HAP-1 (cell line): ENCODE results near the gene ARSJ.

Experiments used
- DNase-seq, 2 experiments: peaks; one replicate each; pipeline ENCODE4 v3.0.0-alpha.2; 2016 to 2020; ENCODE audit warnings: low spot score in 2 of 2
- H3K27me3 ChIP-seq: fragments of 250-450 bp; sonication (Bioruptor Pico); 2 replicates; pipeline ENCODE4 v1.5.1; 2020; ENCODE audit warnings: low read depth, mild to moderate bottlenecking, moderate library complexity
- H3K36me3 ChIP-seq: fragments of 250-450 bp; sonication (Bioruptor Pico); replicated peaks from 2 replicates; pipeline ENCODE4 v1.5.1; 2020; ENCODE audit warnings: mild to moderate bottlenecking
- H3K4me1 ChIP-seq: fragments of 250-450 bp; sonication (Bioruptor Pico); 2 replicates; pipeline ENCODE4 v1.5.1; 2020; ENCODE audit warnings: mild to moderate bottlenecking
- H3K4me3 ChIP-seq: fragments of 250-450 bp; sonication (Bioruptor Pico); 2 replicates; pipeline ENCODE4 v1.5.1; 2020; ENCODE audit warnings: mild to moderate bottlenecking, moderate library complexity
- H3K9me3 ChIP-seq: fragments of 250-450 bp; sonication (Bioruptor Pico); 2 replicates; pipeline ENCODE4 v1.5.1; 2020; ENCODE audit warnings: mild to moderate bottlenecking, moderate library complexity
- in situ Hi-C: fragments of 300-500 bp; cut with MboI; formaldehyde crosslinking; loops from 3 replicates; pipeline ENCODE4 v1.14.3; 2020; ENCODE audit warnings: low sequenced_read_pairs, inconsistent platforms, mixed read lengths

The ARSJ gene

GRCh38 chr4:113976741-113977525, 2.5 kb downstream of the ARSJ start:
- no peaks in the 10 kb centered on the region for H3K36me3 ChIP-seq
- H3K9me3 ChIP-seq = no peaks in the 10 kb centered on the region
- DNase-seq = no peak
- H3K4me1 ChIP-seq = peaks cover 3% of the 10 kb centered on the region; the same call in 1 of the 2 replicates
- in situ Hi-C loops = no loop called here
- no peak overlapping the region for H3K4me3 ChIP-seq
- no peaks in the 10 kb centered on the region for H3K27me3 ChIP-seq

GRCh38 chr4:113975578-113975977, 3.9 kb downstream of the ARSJ start:
- Histone ChIP-seq H3K4me1 (peaks cover 3% of the 10 kb centered on the region; the same call in 1 of the 2 replicates), H3K36me3 (no peaks in the 10 kb centered on the region; the same call in 1 of the 2 replicates), H3K27me3 (no peaks in the 10 kb centered on the region), H3K4me3 (no peak overlapping the region), H3K9me3 (no peaks in the 10 kb centered on the region)
- DNase-seq = no peak
- in situ Hi-C loops = no loop called here

GRCh38 chr4:113974467-113974866, 5.0 kb downstream of the ARSJ start:
- Histone ChIP-seq H3K9me3 (no peaks in the 10 kb centered on the region), H3K27me3 (no peaks in the 10 kb centered on the region), H3K4me3 (no peak overlapping the region), H3K36me3 (no peaks in the 10 kb centered on the region; the same call in 1 of the 2 replicates), H3K4me1 (peaks cover 3% of the 10 kb centered on the region; the same call in 1 of the 2 replicates)
- in situ Hi-C loops = loop anchor here (25.0 kb wide), 1 partner anchor 413 kb away; no protein-coding TSS in a partner anchor
- DNase-seq = no peak

- H3K36me3 ChIP-seq = no peaks in the 10 kb centered on the region; the same call in 1 of the 2 replicates
- in situ Hi-C loops = loop anchor here (25.0 kb wide), 1 partner anchor 414 kb away; no protein-coding TSS in a partner anchor
These were observed 6.1 kb downstream of the ARSJ start for GRCh38 chr4:113973345-113973744.

GRCh38 chr4:113972781-113973180, 6.7 kb downstream of the ARSJ start:
- DNase-seq = no peak
- Histone ChIP-seq H3K4me3 (no peak overlapping the region), H3K9me3 (no peaks in the 10 kb centered on the region), H3K36me3 (no peaks in the 10 kb centered on the region; the same call in 1 of the 2 replicates), H3K27me3 (no peaks in the 10 kb centered on the region), H3K4me1 (peaks cover 3% of the 10 kb centered on the region; the same call in 1 of the 2 replicates)
- in situ Hi-C loops = loop anchor here (25.0 kb wide), 1 partner anchor 415 kb away; no protein-coding TSS in a partner anchor

More at GRCh38 chr4:113973345-113973744, 6.1 kb downstream of the ARSJ start:
- no peak for DNase-seq
- Histone ChIP-seq H3K9me3 (no peaks in the 10 kb centered on the region), H3K4me1 (peaks cover 3% of the 10 kb centered on the region; the same call in 1 of the 2 replicates), H3K27me3 (no peaks in the 10 kb centered on the region), H3K4me3 (no peak overlapping the region)

GRCh38 chr4:113971706-113972360, 7.6 kb downstream of the ARSJ start:
- Histone ChIP-seq H3K9me3 (no peaks in the 10 kb centered on the region), H3K36me3 (no peaks in the 10 kb centered on the region; the same call in 1 of the 2 replicates), H3K4me1 (peaks cover 3% of the 10 kb centered on the region; the same call in 1 of the 2 replicates), H3K27me3 (no peaks in the 10 kb centered on the region), H3K4me3 (no peak overlapping the region)
- in situ Hi-C loops = loop anchor here (25.0 kb wide), 1 partner anchor 415 kb away; no protein-coding TSS in a partner anchor
- DNase-seq = no peak

GRCh38 chr4:113969709-113970334, 9.6 kb downstream of the ARSJ start:
- H3K27me3 ChIP-seq = no peaks in the 10 kb centered on the region
- in situ Hi-C loops = loop anchor here (25.0 kb wide), 1 partner anchor 417 kb away; no protein-coding TSS in a partner anchor
- DNase-seq = no peak
- H3K4me1 ChIP-seq = peaks cover 3% of the 10 kb centered on the region; the same call in 1 of the 2 replicates
- no peaks in the 10 kb centered on the region for H3K9me3 ChIP-seq
- no peaks in the 10 kb centered on the region; the same call in 1 of the 2 replicates for H3K36me3 ChIP-seq
- no peak overlapping the region for H3K4me3 ChIP-seq

GRCh38 chr4:113968473-113968872, 11.0 kb downstream of the ARSJ start:
- no peaks in the 10 kb centered on the region for H3K4me1 ChIP-seq
- in situ Hi-C loops = loop anchor here (25.0 kb wide), 1 partner anchor 419 kb away; no protein-coding TSS in a partner anchor
- no peaks in the 10 kb centered on the region; the same call in 1 of the 2 replicates for H3K36me3 ChIP-seq
- DNase-seq = no peak
- H3K9me3 ChIP-seq = no peaks in the 10 kb centered on the region
- H3K4me3 ChIP-seq = no peak overlapping the region
- H3K27me3 ChIP-seq = no peaks in the 10 kb centered on the region

- no peaks in the 10 kb centered on the region for H3K4me1 ChIP-seq
- no peak overlapping the region for H3K4me3 ChIP-seq
- in situ Hi-C loops = loop anchor here (25.0 kb wide), 1 partner anchor 420 kb away; no protein-coding TSS in a partner anchor
- DNase-seq = no peak
- H3K9me3 ChIP-seq = no peaks in the 10 kb centered on the region
- H3K36me3 ChIP-seq = no peaks in the 10 kb centered on the region; the same call in 1 of the 2 replicates
- no peaks in the 10 kb centered on the region for H3K27me3 ChIP-seq
These were observed 11.8 kb downstream of the ARSJ start for GRCh38 chr4:113967687-113968086.

- DNase-seq = no peak
- Histone ChIP-seq H3K9me3 (no peaks in the 10 kb centered on the region), H3K4me1 (peaks cover 6% of the 10 kb centered on the region), H3K36me3 (no peaks in the 10 kb centered on the region), H3K4me3 (no peak overlapping the region), H3K27me3 (no peaks in the 10 kb centered on the region)
- in situ Hi-C loops = loop anchor here (25.0 kb wide), 1 partner anchor 425 kb away; no protein-coding TSS in a partner anchor
These were observed 16.7 kb downstream of the ARSJ start for GRCh38 chr4:113962719-113963265.

- Histone ChIP-seq H3K4me1 (peaks cover 6% of the 10 kb centered on the region), H3K9me3 (no peaks in the 10 kb centered on the region), H3K36me3 (no peaks in the 10 kb centered on the region), H3K4me3 (no peak overlapping the region), H3K27me3 (no peaks in the 10 kb centered on the region)
- in situ Hi-C loops = loop anchor here (25.0 kb wide), 1 partner anchor 425 kb away; no protein-coding TSS in a partner anchor
- DNase-seq = no peak
These were observed 17.5 kb downstream of the ARSJ start for GRCh38 chr4:113962016-113962347.

GRCh38 chr4:113960684-113961321, 18.6 kb downstream of the ARSJ start:
- in situ Hi-C loops = loop anchor here (25.0 kb wide), 1 partner anchor 426 kb away; no protein-coding TSS in a partner anchor
- Histone ChIP-seq H3K27me3 (no peaks in the 10 kb centered on the region), H3K9me3 (no peaks in the 10 kb centered on the region), H3K4me3 (no peak overlapping the region), H3K36me3 (no peaks in the 10 kb centered on the region), H3K4me1 (peaks cover 6% of the 10 kb centered on the region)
- DNase-seq = no peak
